ENCODE measurements around the gene ADGRD1.

ADGRD1 gene

GRCh38 chr12:131020326-131021153 is 66.8 kb downstream of the ADGRD1 start:
- H3K36me3 ChIP-seq (ENCODE audit: control insufficient read depth, insufficient read depth, low read length): no peaks in the 10 kb centered on the region
- H3K9me3 ChIP-seq (ENCODE audit: control insufficient read depth, low read length): no peaks in the 10 kb centered on the region
- H3K27me3 ChIP-seq (ENCODE audit: control insufficient read depth, insufficient read depth, low read length, poor library complexity, severe bottlenecking): no peaks in the 10 kb centered on the region
- H3K27ac ChIP-seq (ENCODE audit: insufficient read depth, low read depth, low read length, poor library complexity, severe bottlenecking): no peak overlapping the region
- H3K4me3 ChIP-seq (ENCODE audit: insufficient read depth, low read depth, low read length): no peak overlapping the region
- H3K4me1 ChIP-seq (ENCODE audit: control insufficient read depth, insufficient read depth, low read length): no peaks in the 10 kb centered on the region
- 89 to 90% methylated on average over 13 of the region's 13 CpGs for WGBS, 2 experiments

- Histone ChIP-seq H3K4me1 (ENCODE audit: control insufficient read depth, insufficient read depth, low read length) (no peaks in the 10 kb centered on the region), H3K36me3 (ENCODE audit: control insufficient read depth, insufficient read depth, low read length) (no peaks in the 10 kb centered on the region), H3K4me3 (ENCODE audit: insufficient read depth, low read depth, low read length) (no peak overlapping the region), H3K9me3 (ENCODE audit: control insufficient read depth, low read length) (no peaks in the 10 kb centered on the region), H3K27ac (ENCODE audit: insufficient read depth, low read depth, low read length, poor library complexity, severe bottlenecking) (no peak overlapping the region), H3K27me3 (ENCODE audit: control insufficient read depth, insufficient read depth, low read length, poor library complexity, severe bottlenecking) (no peaks in the 10 kb centered on the region)
- whole genome bisulfite sequencing, 2 experiments: 90 to 92% methylated on average over 20 of the region's 20 CpGs
Measured at GRCh38 chr12:131021154-131021541, 67.4 kb downstream of the ADGRD1 start.

GRCh38 chr12:131024026-131024425 is 70.3 kb downstream of the ADGRD1 start:
- Histone ChIP-seq H3K9me3 (ENCODE audit: control insufficient read depth, low read length) (no peaks in the 10 kb centered on the region), H3K4me1 (ENCODE audit: control insufficient read depth, insufficient read depth, low read length) (no peaks in the 10 kb centered on the region), H3K27me3 (ENCODE audit: control insufficient read depth, insufficient read depth, low read length, poor library complexity, severe bottlenecking) (no peaks in the 10 kb centered on the region), H3K36me3 (ENCODE audit: control insufficient read depth, insufficient read depth, low read length) (no peaks in the 10 kb centered on the region), H3K4me3 (ENCODE audit: insufficient read depth, low read depth, low read length) (no peak overlapping the region), H3K27ac (ENCODE audit: insufficient read depth, low read depth, low read length, poor library complexity, severe bottlenecking) (no peak overlapping the region)
- 92 to 93% methylated on average over 11 of the region's 11 CpGs for WGBS, 2 experiments

GRCh38 chr12:131024721-131025120 is 71.0 kb downstream of the ADGRD1 start:
- Histone ChIP-seq H3K9me3 (ENCODE audit: control insufficient read depth, low read length) (no peaks in the 10 kb centered on the region), H3K4me1 (ENCODE audit: control insufficient read depth, insufficient read depth, low read length) (no peaks in the 10 kb centered on the region), H3K36me3 (ENCODE audit: control insufficient read depth, insufficient read depth, low read length) (no peaks in the 10 kb centered on the region), H3K27me3 (ENCODE audit: control insufficient read depth, insufficient read depth, low read length, poor library complexity, severe bottlenecking) (no peaks in the 10 kb centered on the region), H3K27ac (ENCODE audit: insufficient read depth, low read depth, low read length, poor library complexity, severe bottlenecking) (no peak overlapping the region), H3K4me3 (ENCODE audit: insufficient read depth, low read depth, low read length) (no peak overlapping the region)
- 91 to 92% methylated on average over 11 of the region's 11 CpGs for WGBS, 2 experiments

- Histone ChIP-seq H3K4me1 (ENCODE audit: control insufficient read depth, insufficient read depth, low read length) (peaks cover 1% of the 10 kb centered on the region), H3K27me3 (ENCODE audit: control insufficient read depth, insufficient read depth, low read length, poor library complexity, severe bottlenecking) (no peaks in the 10 kb centered on the region), H3K36me3 (ENCODE audit: control insufficient read depth, insufficient read depth, low read length) (no peaks in the 10 kb centered on the region), H3K9me3 (ENCODE audit: control insufficient read depth, low read length) (no peaks in the 10 kb centered on the region), H3K4me3 (ENCODE audit: insufficient read depth, low read depth, low read length) (no peak overlapping the region), H3K27ac (ENCODE audit: insufficient read depth, low read depth, low read length, poor library complexity, severe bottlenecking) (no peak overlapping the region)
- 79 to 82% methylated on average over 11 of the region's 11 CpGs for WGBS, 2 experiments
Measured at GRCh38 chr12:131025234-131025633, 71.5 kb downstream of the ADGRD1 start.

GRCh38 chr12:131025939-131026702 is 72.4 kb downstream of the ADGRD1 start:
- H3K4me3 ChIP-seq (ENCODE audit: insufficient read depth, low read depth, low read length): no peak overlapping the region
- no peak overlapping the region for H3K27ac ChIP-seq (ENCODE audit: insufficient read depth, low read depth, low read length, poor library complexity, severe bottlenecking)
- H3K4me1 ChIP-seq (ENCODE audit: control insufficient read depth, insufficient read depth, low read length): peaks cover 9% of the 10 kb centered on the region
- no peaks in the 10 kb centered on the region for H3K27me3 ChIP-seq (ENCODE audit: control insufficient read depth, insufficient read depth, low read length, poor library complexity, severe bottlenecking)
- H3K36me3 ChIP-seq (ENCODE audit: control insufficient read depth, insufficient read depth, low read length): no peaks in the 10 kb centered on the region
- no peaks in the 10 kb centered on the region for H3K9me3 ChIP-seq (ENCODE audit: control insufficient read depth, low read length)
- 91 to 92% methylated on average over 23 of the region's 23 CpGs for WGBS, 2 experiments

- Histone ChIP-seq H3K4me1 (ENCODE audit: control insufficient read depth, insufficient read depth, low read length) (peaks cover 13% of the 10 kb centered on the region), H3K27ac (ENCODE audit: insufficient read depth, low read depth, low read length, poor library complexity, severe bottlenecking) (no peak overlapping the region)
Measured at GRCh38 chr12:131026754-131027153, 73.0 kb downstream of the ADGRD1 start.

GRCh38 chr12:131027264-131027663 is 73.6 kb downstream of the ADGRD1 start:
- Histone ChIP-seq H3K27ac (ENCODE audit: insufficient read depth, low read depth, low read length, poor library complexity, severe bottlenecking) (no peak overlapping the region), H3K27me3 (ENCODE audit: control insufficient read depth, insufficient read depth, low read length, poor library complexity, severe bottlenecking) (no peaks in the 10 kb centered on the region), H3K4me3 (ENCODE audit: insufficient read depth, low read depth, low read length) (no peak overlapping the region), H3K9me3 (ENCODE audit: control insufficient read depth, low read length) (no peaks in the 10 kb centered on the region), H3K36me3 (ENCODE audit: control insufficient read depth, insufficient read depth, low read length) (no peaks in the 10 kb centered on the region), H3K4me1 (ENCODE audit: control insufficient read depth, insufficient read depth, low read length) (peaks cover 19% of the 10 kb centered on the region)
- 95 to 96% methylated on average over 9 of the region's 9 CpGs for WGBS, 2 experiments

More at GRCh38 chr12:131026754-131027153, 73.0 kb downstream of the ADGRD1 start:
- no peaks in the 10 kb centered on the region for H3K9me3 ChIP-seq (ENCODE audit: control insufficient read depth, low read length)
- WGBS, 2 experiments: 88 to 90% methylated on average over 11 of the region's 11 CpGs
- no peaks in the 10 kb centered on the region for H3K36me3 ChIP-seq (ENCODE audit: control insufficient read depth, insufficient read depth, low read length)
- H3K4me3 ChIP-seq (ENCODE audit: insufficient read depth, low read depth, low read length): no peak overlapping the region
- no peaks in the 10 kb centered on the region for H3K27me3 ChIP-seq (ENCODE audit: control insufficient read depth, insufficient read depth, low read length, poor library complexity, severe bottlenecking)

- Histone ChIP-seq H3K27me3 (ENCODE audit: control insufficient read depth, insufficient read depth, low read length, poor library complexity, severe bottlenecking) (no peaks in the 10 kb centered on the region), H3K9me3 (ENCODE audit: control insufficient read depth, low read length) (no peaks in the 10 kb centered on the region), H3K4me3 (ENCODE audit: insufficient read depth, low read depth, low read length) (no peak overlapping the region), H3K27ac (ENCODE audit: insufficient read depth, low read depth, low read length, poor library complexity, severe bottlenecking) (no peak overlapping the region), H3K36me3 (ENCODE audit: control insufficient read depth, insufficient read depth, low read length) (no peaks in the 10 kb centered on the region), H3K4me1 (ENCODE audit: control insufficient read depth, insufficient read depth, low read length) (peaks cover 21% of the 10 kb centered on the region)
- WGBS, 2 experiments: 95% methylated on average over 20 of the region's 20 CpGs
Measured at GRCh38 chr12:131027876-131028586, 74.3 kb downstream of the ADGRD1 start.

All from ectodermal cell (in vitro differentiated cells).